ENCODE data around the gene ALKBH4.

The ALKBH4 gene

GRCh38 chr7:102416406-102416805 is 48.3 kb downstream of the ALKBH4 start (continued):
- TF ChIP-seq CREB5 (CRISPR knock-in tag; IDR thresholded peaks at IDR 0.05; ENCODE audit: low read depth): no peak
- no peak for TF ChIP-seq GLIS3 (CRISPR knock-in tag; IDR thresholded peaks at IDR 0.05)
- TF ChIP-seq CSRNP3 (CRISPR knock-in tag; IDR thresholded peaks at IDR 0.05): no peak
- no peak for TF ChIP-seq CSDC2 (CRISPR knock-in tag; IDR thresholded peaks at IDR 0.05)
- no peak for TF ChIP-seq OSR1 (CRISPR knock-in tag; IDR thresholded peaks at IDR 0.05)
- TF ChIP-seq POU6F1 (CRISPR knock-in tag; IDR thresholded peaks at IDR 0.05; ENCODE audit: borderline replicate concordance, low read depth): no peak
- TF ChIP-seq ZFP3 (CRISPR knock-in tag; IDR thresholded peaks at IDR 0.05): no peak
- no peak for TF ChIP-seq ZNF565 (CRISPR knock-in tag; conservative IDR thresholded peaks at IDR 0.05; ENCODE audit: low read depth)

GRCh38 chr7:102415685-102416225 is 48.9 kb downstream of the ALKBH4 start:
- no peak for TF ChIP-seq OSR1 (CRISPR knock-in tag; IDR thresholded peaks at IDR 0.05)
- TF ChIP-seq ARNTL (CRISPR knock-in tag; IDR thresholded peaks at IDR 0.05; ENCODE audit: borderline replicate concordance, low read depth): no peak
- no peak for TF ChIP-seq BACH2 (CRISPR knock-in tag; IDR thresholded peaks at IDR 0.05; ENCODE audit: borderline replicate concordance)
- TF ChIP-seq ZNF70 (CRISPR knock-in tag; IDR thresholded peaks at IDR 0.05): no peak
- TF ChIP-seq PATZ1 (CRISPR knock-in tag; IDR thresholded peaks at IDR 0.05; ENCODE audit: borderline replicate concordance): no peak
- TF ChIP-seq ZFP30 (CRISPR knock-in tag; IDR thresholded peaks at IDR 0.05): no peak
- no peak for TF ChIP-seq ZNF8 (CRISPR knock-in tag; IDR thresholded peaks at IDR 0.05)
- TF ChIP-seq TOX (CRISPR knock-in tag; IDR thresholded peaks at IDR 0.05; ENCODE audit: borderline replicate concordance): no peak
- no peak for TF ChIP-seq SNAI2 (CRISPR knock-in tag; IDR thresholded peaks at IDR 0.05)
- no peak for TF ChIP-seq PPARA (CRISPR knock-in tag; IDR thresholded peaks at IDR 0.05; ENCODE audit: borderline replicate concordance)
- TF ChIP-seq CSRNP3 (CRISPR knock-in tag; IDR thresholded peaks at IDR 0.05): no peak
- no peak for TF ChIP-seq POU6F1 (CRISPR knock-in tag; IDR thresholded peaks at IDR 0.05; ENCODE audit: borderline replicate concordance, low read depth)
- TF ChIP-seq ISL1 (CRISPR knock-in tag; IDR thresholded peaks at IDR 0.05): no peak
- no peak; the same call in 2 of the 3 replicates for ATAC-seq

GRCh38 chr7:102413611-102414010 is 51.1 kb downstream of the ALKBH4 start:
- TF ChIP-seq CSDC2 (CRISPR knock-in tag; IDR thresholded peaks at IDR 0.05): no peak
- TF ChIP-seq ZFP3 (CRISPR knock-in tag; IDR thresholded peaks at IDR 0.05): no peak
- no peak for TF ChIP-seq ISL1 (CRISPR knock-in tag; IDR thresholded peaks at IDR 0.05)
- TF ChIP-seq OSR1 (CRISPR knock-in tag; IDR thresholded peaks at IDR 0.05): no peak
- TF ChIP-seq TCF4 (CRISPR knock-in tag; IDR thresholded peaks at IDR 0.05; ENCODE audit: borderline replicate concordance): no peak
- TF ChIP-seq RARB (CRISPR knock-in tag; IDR thresholded peaks at IDR 0.05): no peak
- no peak for TF ChIP-seq ZNF70 (CRISPR knock-in tag; IDR thresholded peaks at IDR 0.05)
- TF ChIP-seq CSRNP3 (CRISPR knock-in tag; IDR thresholded peaks at IDR 0.05): no peak
- no peak for TF ChIP-seq SNAI2 (CRISPR knock-in tag; IDR thresholded peaks at IDR 0.05)
- no peak for TF ChIP-seq ZNF8 (CRISPR knock-in tag; IDR thresholded peaks at IDR 0.05)
- no peak for TF ChIP-seq POU6F1 (CRISPR knock-in tag; IDR thresholded peaks at IDR 0.05; ENCODE audit: borderline replicate concordance, low read depth)
- TF ChIP-seq BACH2 (CRISPR knock-in tag; IDR thresholded peaks at IDR 0.05; ENCODE audit: borderline replicate concordance): no peak
- TF ChIP-seq PPARA (CRISPR knock-in tag; IDR thresholded peaks at IDR 0.05; ENCODE audit: borderline replicate concordance): no peak
- no peak for TF ChIP-seq ZNF565 (CRISPR knock-in tag; conservative IDR thresholded peaks at IDR 0.05; ENCODE audit: low read depth)
- no peak for TF ChIP-seq TOX (CRISPR knock-in tag; IDR thresholded peaks at IDR 0.05; ENCODE audit: borderline replicate concordance)
- no peak for TF ChIP-seq ZFP30 (CRISPR knock-in tag; IDR thresholded peaks at IDR 0.05)
- TF ChIP-seq CREB5 (CRISPR knock-in tag; IDR thresholded peaks at IDR 0.05; ENCODE audit: low read depth): no peak
- TF ChIP-seq ZC3H10 (CRISPR knock-in tag; IDR thresholded peaks at IDR 0.05): no peak

More at GRCh38 chr7:102413611-102414010, 51.1 kb downstream of the ALKBH4 start:
- ATAC-seq: no peak

Data from SK-N-SH treated with all-trans-retinoic acid at 6 μM for 48 hours (cell line).